Spleen (tissue), 11 donors: ENCODE measurements around the gene TEX48. TPM values are rescaled to one million over a fixed set of nuclear protein-coding genes. Genes with fewer than 3 reads are reported as not detected.

Experiments used
- DNase-seq: peaks from one replicate; pipeline ENCODE4 v3.0.0-alpha.2; 2020
- H3K27ac ChIP-seq, 8 donors: fragments of 200-600 bp; sonication (generic) in 7 of 8; 1 replicate in 4 of 8; 2 replicates in 4 of 8; pipeline versions ENCODE4 v1.5.0 to v1.8.0; 2016 to 2021; ENCODE audit warnings: inconsistent platforms in 4 of 8, mild to moderate bottlenecking in 4 of 8, moderate library complexity in 1 of 8
- H3K27me3 ChIP-seq, 7 donors: fragments of 200-600 bp; sonication (generic) in 6 of 7; replicated peaks in 1 of 7; 1 replicate in 4 of 7; 2 replicates in 3 of 7; pipeline versions ENCODE4 v1.5.0 to v1.8.0; 2016 to 2021; ENCODE audit warnings: inconsistent platforms in 3 of 7, mild to moderate bottlenecking in 1 of 7
- H3K36me3 ChIP-seq, 6 donors: fragments of 200-600 bp; sonication (generic) in 5 of 6; 1 replicate in 4 of 6; 2 replicates in 2 of 6; pipeline versions ENCODE4 v1.5.0 to v1.8.0; 2016 to 2021; ENCODE audit warnings: inconsistent platforms in 2 of 6
- H3K4me1 ChIP-seq, 6 donors: fragments of 200-600 bp; sonication (generic) in 5 of 6; 1 replicate in 3 of 6; 2 replicates in 3 of 6; pipeline versions ENCODE4 v1.5.0 to v1.8.0; 2016 to 2021; ENCODE audit warnings: inconsistent platforms in 3 of 6
- H3K4me3 ChIP-seq, 8 donors: fragments of 200-600 bp; sonication (generic) in 7 of 8; 1 replicate in 4 of 8; 2 replicates in 4 of 8; pipeline versions ENCODE4 v1.5.0 to v1.8.0; 2016 to 2021; ENCODE audit warnings: inconsistent platforms in 4 of 8, mild to moderate bottlenecking in 4 of 8, moderate library complexity in 2 of 8
- H3K9me3 ChIP-seq, 8 donors: fragments of 200-600 bp; sonication (generic) in 7 of 8; 1 replicate in 4 of 8; 2 replicates in 4 of 8; pipeline versions ENCODE4 v1.5.0 to v1.8.0; 2016 to 2021; ENCODE audit warnings: inconsistent platforms in 4 of 8
- CTCF ChIP-seq, 11 experiments: fragments of 200-600 bp in 7 of 11; fragments of 450-650 bp in 4 of 11; sonication (generic) in 4 of 11; IDR thresholded peaks in 8 of 11; conservative IDR thresholded peaks in 3 of 11; 1 replicate in 7 of 11; 2 replicates in 4 of 11; pipeline versions ENCODE4 v1.4.0 to v1.8.0; 2016 to 2021; ENCODE audit warnings: antibody characterized with exemption in 11 of 11, inconsistent platforms in 4 of 11, mild to moderate bottlenecking in 1 of 11
- POLR2A ChIP-seq, 3 donors: fragments of 450-650 bp; IDR thresholded peaks; one replicate each; pipeline ENCODE4 v1.5.1; 2017; ENCODE audit warnings: antibody characterized with exemption in 3 of 3, mild to moderate bottlenecking in 1 of 3
- POLR2AphosphoS5 ChIP-seq, 3 donors: sonication (generic); formaldehyde crosslinking; IDR thresholded peaks; one replicate each; pipeline ENCODE4 v1.5.1; 2017; ENCODE audit warnings: antibody characterized with exemption in 3 of 3
- WGBS, 5 donors: extraction: QIAGEN DNeasy Blood & Tissue Kit in 3 of 5; methylation state at CpG; one replicate each; pipeline versions ENCODE4 v1.1.5 to v1.1.7; 2013 to 2018; 5-methylcytosine and 5-hydroxymethylcytosine counted together
- intact Hi-C: fragments of 100-400 bp; cut with DNase I; formaldehyde crosslinking; loops from one replicate; pipeline ENCODE4 v1.15.0; 2023; ENCODE audit warnings: low total_unique reads
- polyA plus RNA-seq, 3 donors: library from polyadenylated mRNA; stranded (reverse); fragments of 200-250 nt; gene quantifications; one replicate each; pipeline ENCODE4 v1.2.1, GENCODE V29; 2013
- total RNA-seq, 7 donors: library from RNA; depleted of rRNA in 3 of 7; stranded (reverse); fragments of >200 nt in 3 of 7; fragmentation: NEBNext Ultra II Directional in 4 of 7; extraction: Animal tissue kit (Norgen Biotek cat#: 25700) in 4 of 7; gene quantifications; one replicate each; pipeline versions ENCODE4 v1.1.0 to v1.2.1, GENCODE V29; 2016 to 2021
- donor health status: healthy with polysubstance abuse.
- donor health status: DM: no; HTN: no; CAD: no; lungs with moderate emphysema.
- donor health status: DM: no; HTN: no; CAD: no.
- donor health status: Bipolar disorder and iron deficiency.
- donor health status: healthy.
- donor health status: DM: no; HTN: no; CAD: no.
- donor health status: DM: yes; HTN: yes; CAD: no.

The TEX48 gene
- total and polyA plus RNA-seq, 10 donors = not detected

- DNase-seq = no peak
- TF ChIP-seq POLR2A (IDR thresholded peaks at IDR 0.05) (no peak), CTCF (IDR thresholded peaks at IDR 0.05 in 8 of 11, conservative IDR thresholded peaks at IDR 0.05 in 3 of 11) (no peak), POLR2AphosphoS5 (IDR thresholded peaks at IDR 0.05) (no peak)
- no peaks in the 10 kb centered on the region for H3K36me3 ChIP-seq
- intact Hi-C loops = no loop called here
- H3K27ac ChIP-seq = no peak overlapping the region
- no peak overlapping the region for H3K4me3 ChIP-seq
- H3K4me1 ChIP-seq = no peaks in the 10 kb centered on the region
- H3K9me3 ChIP-seq = peaks cover 0 to 6% (median 0%) of the 10 kb centered on the region in 8 donors
- no peaks in the 10 kb centered on the region for H3K27me3 ChIP-seq
Measured at GRCh38 chr9:114669961-114670360, 12.0 kb downstream of the TEX48 start.

GRCh38 chr9:114668146-114668545 lies 13.8 kb downstream of the TEX48 start:
- no peak for TF ChIP-seq POLR2AphosphoS5 (IDR thresholded peaks at IDR 0.05)
- no peak for TF ChIP-seq POLR2A (IDR thresholded peaks at IDR 0.05)
- TF ChIP-seq CTCF (IDR thresholded peaks at IDR 0.05 in 8 of 11, conservative IDR thresholded peaks at IDR 0.05 in 3 of 11) = no peak
- no peak for DNase-seq
- no peaks in the 10 kb centered on the region for H3K27me3 ChIP-seq
- peaks cover 0 to 6% (median 0%) of the 10 kb centered on the region in 8 donors for H3K9me3 ChIP-seq
- 76 to 85% (median 82%) methylated on average over 4 to 6 of the region's 6 CpGs for WGBS, 5 donors
- H3K27ac ChIP-seq = no peak overlapping the region
- H3K4me1 ChIP-seq = no peaks in the 10 kb centered on the region
- H3K4me3 ChIP-seq = no peak overlapping the region
- intact Hi-C loops = no loop called here
- no peaks in the 10 kb centered on the region for H3K36me3 ChIP-seq

GRCh38 chr9:114666851-114667250 lies 15.1 kb downstream of the TEX48 start:
- peaks cover 0 to 6% (median 0%) of the 10 kb centered on the region in 8 donors for H3K9me3 ChIP-seq
- WGBS, 5 donors = 47 to 54% (median 50%) methylated on average over 4 of the region's 4 CpGs
- DNase-seq = no peak
- H3K27me3 ChIP-seq = peaks cover 0 to 9% (median 0%) of the 10 kb centered on the region in 7 donors
- no peak overlapping the region for H3K27ac ChIP-seq
- H3K4me1 ChIP-seq = peaks cover 0 to 5% (median 0%) of the 10 kb centered on the region in 6 donors
- H3K36me3 ChIP-seq = no peaks in the 10 kb centered on the region
- intact Hi-C loops = no loop called here
- H3K4me3 ChIP-seq = no peak overlapping the region
- TF ChIP-seq POLR2A (IDR thresholded peaks at IDR 0.05) = no peak
- TF ChIP-seq CTCF (IDR thresholded peaks at IDR 0.05 in 8 of 11, conservative IDR thresholded peaks at IDR 0.05 in 3 of 11) = no peak
- no peak for TF ChIP-seq POLR2AphosphoS5 (IDR thresholded peaks at IDR 0.05)

GRCh38 chr9:114666401-114666800 lies 15.6 kb downstream of the TEX48 start:
- WGBS, 5 donors = 90 to 97% (median 96%) methylated on average over 5 of the region's 5 CpGs
- Histone ChIP-seq H3K36me3 (no peaks in the 10 kb centered on the region), H3K9me3 (peaks cover 0 to 6% (median 0%) of the 10 kb centered on the region in 8 donors), H3K4me1 (peaks cover 0 to 8% (median 0%) of the 10 kb centered on the region in 6 donors), H3K4me3 (no peak overlapping the region), H3K27ac (no peak overlapping the region), H3K27me3 (peaks cover 0 to 9% (median 0%) of the 10 kb centered on the region in 7 donors)
- TF ChIP-seq CTCF (IDR thresholded peaks at IDR 0.05 in 8 of 11, conservative IDR thresholded peaks at IDR 0.05 in 3 of 11) = no peak
- no peak for DNase-seq
- intact Hi-C loops = no loop called here
